Osteocyte (in vitro differentiated cells): ENCODE results near the gene IRS2. TPM values are rescaled to one million over a fixed set of nuclear protein-coding genes. Genes with fewer than 3 reads are reported as not detected.

Source experiments
- DNase-seq: peaks from one replicate; pipeline ENCODE4 v3.0.0; 2021; ENCODE audit warnings: mixed read lengths; ENCODE audit not compliant: unreplicated experiment; ENCODE audit errors: extremely low spot score
- H3K27ac Mint-ChIP-seq: one replicate; pipeline ENCODE4 v1.8.0; 2021; ENCODE audit warnings: mild to moderate bottlenecking, mixed read lengths; ENCODE audit not compliant: unreplicated experiment
- H3K27me3 Mint-ChIP-seq: one replicate; pipeline ENCODE4 v1.8.0; 2021; ENCODE audit warnings: mixed read lengths; ENCODE audit not compliant: unreplicated experiment
- H3K36me3 Mint-ChIP-seq: one replicate; pipeline ENCODE4 v1.8.0; 2021; ENCODE audit warnings: mixed read lengths; ENCODE audit not compliant: unreplicated experiment
- H3K4me1 Mint-ChIP-seq: one replicate; pipeline ENCODE4 v1.8.0; 2021; ENCODE audit warnings: mixed read lengths; ENCODE audit not compliant: unreplicated experiment
- H3K4me3 Mint-ChIP-seq: one replicate; pipeline ENCODE4 v1.8.0; 2021; ENCODE audit warnings: mild to moderate bottlenecking, moderate library complexity, mixed read lengths; ENCODE audit not compliant: unreplicated experiment
- H3K9me3 Mint-ChIP-seq: one replicate; pipeline ENCODE4 v1.8.0; 2021; ENCODE audit warnings: mixed read lengths; ENCODE audit not compliant: unreplicated experiment
- CTCF ChIP-seq: fragments of 200-600 bp; sonication (generic); IDR thresholded peaks from 2 replicates; pipeline ENCODE4 v1.5.0; 2021; ENCODE audit warnings: antibody characterized with exemption, mild to moderate bottlenecking, moderate library complexity
- total RNA-seq: library from RNA; stranded (reverse); gene quantifications from 2 replicates; pipeline ENCODE4 v1.2.1, GENCODE V29; 2021

IRS2 gene
- total RNA-seq, 1 donor from 2014 or later, result 52.3 TPM

- Mint-ChIP-seq H3K9me3 (no peaks in the 10 kb centered on the region), H3K36me3 (peaks cover 23% of the 10 kb centered on the region), H3K27me3 (no peaks in the 10 kb centered on the region), H3K4me1 (peaks cover 39% of the 10 kb centered on the region), H3K4me3 (no peak overlapping the region), H3K27ac (no peak overlapping the region)
- no peak for DNase-seq
- no peak for TF ChIP-seq CTCF
Measured at GRCh38 chr13:109768616-109769015, 17.8 kb downstream of the IRS2 start.

GRCh38 chr13:109768176-109768575 lies 18.2 kb downstream of the IRS2 start:
- H3K4me1 Mint-ChIP-seq, result peaks cover 38% of the 10 kb centered on the region
- no peak for TF ChIP-seq CTCF
- no peaks in the 10 kb centered on the region for H3K27me3 Mint-ChIP-seq
- H3K36me3 Mint-ChIP-seq, result peaks cover 20% of the 10 kb centered on the region
- no peak overlapping the region for H3K4me3 Mint-ChIP-seq
- H3K27ac Mint-ChIP-seq, result no peak overlapping the region
- H3K9me3 Mint-ChIP-seq, result no peaks in the 10 kb centered on the region
- DNase-seq, result no peak

GRCh38 chr13:109767023-109767422 lies 19.4 kb downstream of the IRS2 start:
- no peaks in the 10 kb centered on the region for H3K27me3 Mint-ChIP-seq

DNA sequence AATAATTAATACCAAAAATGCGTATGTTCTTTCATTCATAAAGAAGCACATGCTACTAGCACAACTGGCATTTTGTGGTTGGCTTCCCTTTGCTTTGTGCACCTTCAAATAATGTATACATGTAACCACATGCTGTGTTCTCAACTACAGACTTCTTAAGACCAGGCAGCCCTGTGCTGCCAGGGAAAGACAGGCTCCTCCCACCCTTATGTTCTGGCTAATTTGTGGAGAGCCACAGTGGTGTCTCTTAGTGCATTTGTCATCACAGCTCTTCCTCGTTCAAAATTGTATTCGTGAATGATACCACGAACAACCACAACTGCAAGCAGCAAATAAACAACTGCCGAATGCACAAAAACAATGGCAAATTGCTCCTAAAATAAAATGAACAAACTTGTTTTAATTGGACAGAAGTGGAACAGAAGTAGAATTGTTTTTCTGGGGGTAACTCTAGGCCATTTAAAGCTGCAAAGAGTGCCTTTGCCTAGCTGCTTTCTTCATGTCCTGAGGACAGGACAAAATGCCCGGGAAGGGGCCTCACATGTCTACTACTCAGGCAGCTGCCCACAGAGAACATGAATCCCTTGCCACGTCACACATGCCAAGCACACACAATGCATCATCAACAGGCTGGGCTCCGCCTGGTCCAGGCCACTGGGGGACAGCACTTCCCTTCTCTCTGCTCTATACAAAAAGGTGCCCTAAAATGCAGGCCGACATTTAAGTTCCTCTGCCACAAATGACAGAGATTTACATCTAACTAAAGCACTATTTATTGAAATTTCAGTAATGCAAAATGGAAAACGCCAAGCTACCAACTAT lies 21.7 kb downstream of the IRS2 start:
- peaks cover 14% of the 10 kb centered on the region for H3K36me3 Mint-ChIP-seq
- DNase-seq, result no peak
- H3K4me3 Mint-ChIP-seq, result no peak overlapping the region
- H3K9me3 Mint-ChIP-seq, result no peaks in the 10 kb centered on the region
- no peak for TF ChIP-seq CTCF
- peaks cover 58% of the 10 kb centered on the region for H3K4me1 Mint-ChIP-seq
- H3K27ac Mint-ChIP-seq, result peak overlapping the region; percentile 29
- no peaks in the 10 kb centered on the region for H3K27me3 Mint-ChIP-seq

More at GRCh38 chr13:109767023-109767422, 19.4 kb downstream of the IRS2 start:
- peaks cover 45% of the 10 kb centered on the region for H3K4me1 Mint-ChIP-seq
- H3K27ac Mint-ChIP-seq, result no peak overlapping the region
- H3K9me3 Mint-ChIP-seq, result no peaks in the 10 kb centered on the region
- H3K4me3 Mint-ChIP-seq, result no peak overlapping the region
- H3K36me3 Mint-ChIP-seq, result peaks cover 20% of the 10 kb centered on the region
- no peak for TF ChIP-seq CTCF
- no peak for DNase-seq

- Mint-ChIP-seq H3K9me3 (no peaks in the 10 kb centered on the region), H3K36me3 (peaks cover 8% of the 10 kb centered on the region), H3K4me3 (no peak overlapping the region), H3K27ac (peak overlapping the region; percentile 57), H3K27me3 (no peaks in the 10 kb centered on the region), H3K4me1 (peaks cover 58% of the 10 kb centered on the region)
- TF ChIP-seq CTCF, result no peak
- DNase-seq, result no peak
Measured at GRCh38 chr13:109764045-109764444, 22.3 kb downstream of the IRS2 start.
